Esophagus squamous epithelium (tissue), 5 donors: ENCODE data around the gene BTBD10. TPM values are rescaled to one million over a fixed set of nuclear protein-coding genes. Genes with fewer than 3 reads are reported as not detected.

Experiments
- DNase-seq: peaks from one replicate; lab custom pipeline; 2025; lab: John Stamatoyannopoulos, UW
- H3K27ac ChIP-seq, 4 donors: fragments of 200-600 bp; sonication (generic); one replicate each; pipeline ENCODE4 v1.5.1; 2016 to 2019; ENCODE audit warnings: mild to moderate bottlenecking in 1 of 4
- H3K27me3 ChIP-seq, 4 donors: fragments of 200-600 bp; sonication (generic); 1 replicate in 3 of 4; 2 replicates in 1 of 4; pipeline versions ENCODE4 v1.5.1 to v1.6.0; 2017 to 2021; ENCODE audit warnings: antibody characterized with exemption in 1 of 4
- H3K36me3 ChIP-seq, 3 donors: fragments of 200-600 bp; sonication (generic); one replicate each; pipeline ENCODE4 v1.5.1; 2016 to 2019
- H3K4me1 ChIP-seq, 3 donors: fragments of 200-600 bp; sonication (generic); one replicate each; pipeline ENCODE4 v1.5.1; 2017 to 2019
- H3K4me3 ChIP-seq, 4 donors: fragments of 200-600 bp; sonication (generic); 1 replicate in 3 of 4; 2 replicates in 1 of 4; pipeline ENCODE4 v1.5.1; 2016 to 2019; ENCODE audit warnings: mild to moderate bottlenecking in 2 of 4, moderate library complexity in 1 of 4
- H3K9me3 ChIP-seq, 3 donors: fragments of 200-600 bp; sonication (generic); one replicate each; pipeline ENCODE4 v1.5.1; 2016 to 2019
- CTCF ChIP-seq, 6 experiments: fragments of 450-650 bp in 4 of 6; fragments of 200-600 bp in 2 of 6; sonication (generic) in 2 of 6; IDR thresholded peaks; one replicate each; pipeline ENCODE4 v1.5.1; 2016 to 2019; ENCODE audit warnings: antibody characterized with exemption in 6 of 6, mild to moderate bottlenecking in 4 of 6, moderate library complexity in 4 of 6
- POLR2A ChIP-seq, 4 donors: fragments of 450-650 bp; IDR thresholded peaks; one replicate each; pipeline ENCODE4 v1.6.1; 2017; ENCODE audit warnings: antibody characterized with exemption in 4 of 4, mild to moderate bottlenecking in 4 of 4, moderate library complexity in 3 of 4
- WGBS, 2 donors: methylation state at CpG; one replicate each; pipeline ENCODE4 v1.1.5; 2018; 5-methylcytosine and 5-hydroxymethylcytosine counted together
- intact Hi-C: fragments of 100-400 bp; cut with DNase I; formaldehyde crosslinking; loops from one replicate; pipeline ENCODE4 v1.15.0; 2022
- total RNA-seq, 4 donors: library from RNA; depleted of rRNA; stranded (reverse); fragments of >200 nt; gene quantifications; one replicate each; pipeline ENCODE4 v1.1.0, GENCODE V29; 2016
- donor health status: DM: yes; HTN: yes; CAD: no.

Gene BTBD10
- total RNA-seq, 4 donors from 2014 or later: 45.3 to 56.7 (median 54.0) TPM

- no peak for DNase-seq
- Histone ChIP-seq H3K4me3 (peak overlapping the region in 1 of 4 donors; percentile 13), H3K9me3 (peaks cover 0 to 4% (median 0%) of the 10 kb centered on the region in 3 donors), H3K4me1 (peaks cover 0 to 5% (median 0%) of the 10 kb centered on the region in 3 donors), H3K36me3 (no peaks in the 10 kb centered on the region), H3K27ac (no peak overlapping the region), H3K27me3 (peaks cover 0 to 3% (median 0%) of the 10 kb centered on the region in 4 donors)
- peak in 2 of 6 experiments; percentile 5 to 38 for TF ChIP-seq CTCF (IDR thresholded peaks at IDR 0.05)
- TF ChIP-seq POLR2A (IDR thresholded peaks at IDR 0.05): no peak
- intact Hi-C loops: no loop called here
- 30 to 52% methylated on average over 2 to 3 of the region's 5 CpGs for WGBS, 2 donors
These were observed 24.6 kb upstream of the BTBD10 start for GRCh38 chr11:13487661-13488030.

- no peak for DNase-seq
- WGBS, 2 donors: 60 to 81% methylated on average over 16 to 17 of the region's 26 CpGs
These were observed 24.1 kb upstream of the BTBD10 start for GRCh38 chr11:13486926-13487660.

GRCh38 chr11:13480198-13480597, 17.2 kb upstream of the BTBD10 start:
- H3K27me3 ChIP-seq: peaks cover 0 to under 1% (median 0%) of the 10 kb centered on the region in 4 donors
- WGBS, 2 donors: 51 to 74% methylated on average over 5 to 6 of the region's 9 CpGs
- intact Hi-C loops: no loop called here
- H3K4me3 ChIP-seq: no peak overlapping the region
- peaks cover 0 to 4% (median 0%) of the 10 kb centered on the region in 3 donors for H3K9me3 ChIP-seq
- peak in 3 of 6 experiments; percentile 6 to 27 (median 7) for TF ChIP-seq CTCF (IDR thresholded peaks at IDR 0.05)
- TF ChIP-seq POLR2A (IDR thresholded peaks at IDR 0.05): no peak
- no peaks in the 10 kb centered on the region for H3K4me1 ChIP-seq
- no peak overlapping the region for H3K27ac ChIP-seq
- H3K36me3 ChIP-seq: no peaks in the 10 kb centered on the region
- no peak for DNase-seq

More at GRCh38 chr11:13486926-13487660, 24.1 kb upstream of the BTBD10 start:
- Histone ChIP-seq H3K27ac (no peak overlapping the region), H3K27me3 (peaks cover 0 to 3% (median 0%) of the 10 kb centered on the region in 4 donors), H3K36me3 (no peaks in the 10 kb centered on the region), H3K9me3 (peaks cover 0 to 4% (median 0%) of the 10 kb centered on the region in 3 donors), H3K4me1 (peaks cover 0 to 5% (median 0%) of the 10 kb centered on the region in 3 donors), H3K4me3 (peak overlapping the region in 2 of 4 donors; percentile 13 to 23)
- peak in 2 of 6 experiments; percentile 36 to 60 for TF ChIP-seq CTCF (IDR thresholded peaks at IDR 0.05)
- no peak for TF ChIP-seq POLR2A (IDR thresholded peaks at IDR 0.05)
- intact Hi-C loops: no loop called here

GRCh38 chr11:13479688-13480087, 16.7 kb upstream of the BTBD10 start:
- Histone ChIP-seq H3K4me1 (no peaks in the 10 kb centered on the region), H3K9me3 (peaks cover 0 to 4% (median 0%) of the 10 kb centered on the region in 3 donors), H3K4me3 (no peak overlapping the region), H3K27ac (no peak overlapping the region), H3K36me3 (no peaks in the 10 kb centered on the region), H3K27me3 (peaks cover 0 to 5% (median 0%) of the 10 kb centered on the region in 4 donors)
- WGBS, 2 donors: 88 to 93% methylated on average over 3 of the region's 3 CpGs
- TF ChIP-seq CTCF (IDR thresholded peaks at IDR 0.05) (no peak), POLR2A (IDR thresholded peaks at IDR 0.05) (no peak)
- no peak for DNase-seq
- intact Hi-C loops: no loop called here

GRCh38 chr11:13475091-13475490, 12.1 kb upstream of the BTBD10 start:
- peaks cover 0 to 9% (median 0%) of the 10 kb centered on the region in 4 donors for H3K27me3 ChIP-seq
- TF ChIP-seq POLR2A (IDR thresholded peaks at IDR 0.05) (no peak), CTCF (IDR thresholded peaks at IDR 0.05) (no peak)

More at GRCh38 chr11:13475091-13475490, 12.1 kb upstream of the BTBD10 start:
- Histone ChIP-seq H3K27ac (no peak overlapping the region), H3K36me3 (no peaks in the 10 kb centered on the region), H3K9me3 (no peaks in the 10 kb centered on the region), H3K4me1 (no peaks in the 10 kb centered on the region), H3K4me3 (no peak overlapping the region)
- WGBS, 2 donors: 76 to 77% methylated on average over 3 of the region's 3 CpGs
- intact Hi-C loops: no loop called here
- no peak for DNase-seq
